Urinary bladder (tissue), 4 donors: ENCODE measurements around the gene RAB28. TPM values are rescaled to one million over a fixed set of nuclear protein-coding genes. Genes with fewer than 3 reads are reported as not detected.

Source experiments
- DNase-seq: peaks from one replicate; pipeline ENCODE4 v3.0.0-alpha.2; 2015; ENCODE audit errors: extremely low spot score
- H3K27ac ChIP-seq: one replicate; pipeline ENCODE4 v1.5.1; 2013; ENCODE audit warnings: low read depth, mild to moderate bottlenecking, moderate library complexity
- H3K36me3 ChIP-seq: one replicate; pipeline ENCODE4 v1.6.1; 2013; ENCODE audit warnings: mild to moderate bottlenecking, moderate library complexity; ENCODE audit not compliant: insufficient read depth
- H3K4me1 ChIP-seq: one replicate; pipeline ENCODE4 v1.6.1; 2013; ENCODE audit warnings: mild to moderate bottlenecking, moderate library complexity; ENCODE audit not compliant: insufficient read depth
- H3K4me3 ChIP-seq: one replicate; pipeline ENCODE4 v1.5.1; 2013; ENCODE audit warnings: low read depth, low read length
- WGBS: extraction: QIAGEN DNeasy Blood & Tissue Kit; methylation state at CpG from one replicate; pipeline ENCODE4 v1.1.7; 2013; 5-methylcytosine and 5-hydroxymethylcytosine counted together
- polyA plus RNA-seq: library from polyadenylated mRNA; stranded (reverse); fragments of 200-250 nt; gene quantifications from one replicate; pipeline ENCODE4 v1.2.3, GENCODE V29; 2013
- total RNA-seq: library from RNA; depleted of rRNA; stranded (reverse); fragments of >200 nt; gene quantifications from one replicate; pipeline ENCODE4 v1.2.3, GENCODE V29; 2014
- donor health status: healthy with polysubstance abuse.
- donor health status: healthy.

RAB28 gene
- total and polyA plus RNA-seq, 2 donors, result 16.9 to 28.5 TPM

DNA sequence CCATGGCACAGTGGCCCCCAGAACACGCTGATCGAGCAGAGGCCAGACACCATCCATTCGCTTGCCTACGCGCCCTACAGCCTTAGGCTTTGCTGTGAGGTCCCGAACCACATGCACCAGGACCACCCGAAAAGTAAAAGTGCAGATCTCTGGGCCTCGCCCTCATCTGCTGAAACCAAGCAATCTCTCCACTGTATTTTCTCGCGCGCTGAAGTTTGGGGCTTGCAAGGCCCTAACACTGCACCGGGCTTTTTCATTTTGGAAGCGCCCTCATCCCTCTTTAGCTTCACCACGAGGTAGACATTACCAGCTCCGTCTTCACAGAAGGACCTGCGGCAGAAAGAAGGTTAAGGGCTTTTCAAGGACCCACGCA, 39.0 kb upstream of the RAB28 start:
- no peak for DNase-seq
- Histone ChIP-seq H3K27ac (no peak overlapping the region), H3K36me3 (no peaks in the 10 kb centered on the region), H3K4me3 (no peak overlapping the region), H3K4me1 (no peaks in the 10 kb centered on the region)
- 10% methylated on average over 17 of the region's 17 CpGs for WGBS

DNA sequence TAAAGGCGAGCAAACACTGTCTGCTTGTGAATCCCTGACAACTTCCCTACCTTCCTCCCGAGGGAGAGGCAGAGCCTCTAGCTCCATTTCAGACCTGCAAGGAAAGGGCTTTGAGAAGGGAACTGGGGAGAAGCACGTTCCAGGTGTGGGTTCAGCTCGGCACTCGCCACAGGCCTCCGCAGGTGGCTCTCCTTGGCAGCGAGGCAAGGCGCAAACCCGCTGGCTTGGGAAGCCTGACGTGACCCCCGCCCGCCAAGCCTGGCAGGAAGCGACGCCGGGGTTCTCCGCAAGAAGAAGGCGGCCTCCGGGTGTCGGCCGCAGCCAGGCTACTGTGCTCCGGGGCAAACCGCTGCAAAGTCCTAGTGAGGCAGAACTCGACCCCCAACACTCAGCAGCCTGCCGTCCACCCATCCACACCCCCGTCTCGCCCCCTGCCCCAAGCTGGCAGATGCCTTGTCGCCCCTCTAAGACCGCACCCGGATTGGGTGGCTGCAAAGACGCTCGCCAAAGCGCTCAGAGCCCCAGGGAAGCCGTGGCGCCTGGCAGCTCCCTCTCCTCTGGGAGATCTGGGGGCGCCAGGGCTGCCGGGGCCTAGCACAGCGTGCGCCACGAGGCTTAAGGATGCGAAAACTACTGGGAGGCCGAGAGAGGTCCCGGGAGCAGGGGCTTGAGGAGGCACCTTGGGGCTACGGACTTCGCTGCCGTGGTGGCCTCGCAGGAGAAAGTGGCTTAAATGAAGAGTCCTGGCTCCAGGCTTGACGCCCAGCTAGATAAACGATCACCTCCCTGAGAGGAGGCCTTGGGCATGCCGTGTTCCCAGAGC, 38.4 kb upstream of the RAB28 start:
- WGBS, result 7% methylated on average over 49 of the region's 49 CpGs
- Histone ChIP-seq H3K36me3 (no peaks in the 10 kb centered on the region), H3K4me1 (no peaks in the 10 kb centered on the region), H3K4me3 (no peak overlapping the region), H3K27ac (no peak overlapping the region)
- no peak for DNase-seq

DNA sequence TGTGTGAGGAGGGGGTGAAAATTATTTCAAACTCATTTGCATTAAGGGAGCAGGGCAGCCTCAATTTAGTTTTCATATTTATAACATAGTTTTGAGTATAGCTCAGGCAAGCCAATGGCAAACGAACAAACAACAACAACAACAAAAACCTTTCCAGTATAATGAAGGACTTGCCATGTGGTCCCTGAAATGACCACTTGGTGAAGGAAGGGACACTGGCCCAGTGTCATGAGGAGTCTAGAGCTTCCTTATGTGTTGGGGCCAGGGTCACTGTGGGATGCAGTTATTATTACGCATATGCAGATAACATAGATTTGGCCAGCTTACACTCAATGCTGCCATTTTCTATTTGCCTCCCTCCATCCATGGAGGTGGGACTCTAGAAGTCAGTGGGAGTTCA, 36.9 kb upstream of the RAB28 start:
- Histone ChIP-seq H3K27ac (no peak overlapping the region), H3K4me1 (no peaks in the 10 kb centered on the region), H3K4me3 (no peak overlapping the region), H3K36me3 (no peaks in the 10 kb centered on the region)
- no peak for DNase-seq
- 44% methylated on average over 2 of the region's 2 CpGs for WGBS

DNA sequence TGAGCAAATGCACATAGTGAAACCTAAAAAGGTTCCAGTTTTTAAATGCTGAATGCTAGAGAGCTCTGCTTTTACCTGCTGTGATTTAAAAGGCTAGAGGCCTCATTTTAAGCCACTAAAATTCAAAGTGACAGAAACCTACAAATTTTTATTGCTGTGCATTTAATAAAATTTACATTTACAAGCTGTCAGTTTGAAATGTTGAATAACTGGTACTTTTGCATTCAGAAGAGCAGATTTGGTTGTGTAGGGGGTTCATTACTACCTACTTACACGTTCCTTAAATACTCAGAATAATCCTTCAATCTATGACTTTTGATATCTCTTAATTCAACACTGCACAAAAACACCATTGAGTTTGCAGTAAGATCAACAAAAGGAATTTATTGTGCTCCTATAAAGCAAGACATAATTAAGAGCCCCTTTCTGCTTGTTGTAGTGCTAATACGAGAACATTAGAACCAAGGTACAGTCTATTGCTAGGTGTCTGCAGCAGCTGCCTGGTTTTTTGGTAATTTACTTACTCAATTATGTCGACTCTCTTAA, 32.2 kb upstream of the RAB28 start:
- no peaks in the 10 kb centered on the region for H3K36me3 ChIP-seq
- WGBS, result 39% methylated on average over 3 of the region's 3 CpGs
- H3K4me1 ChIP-seq, result no peaks in the 10 kb centered on the region
- H3K4me3 ChIP-seq, result no peak overlapping the region
- no peak for DNase-seq
- no peak overlapping the region for H3K27ac ChIP-seq

DNA sequence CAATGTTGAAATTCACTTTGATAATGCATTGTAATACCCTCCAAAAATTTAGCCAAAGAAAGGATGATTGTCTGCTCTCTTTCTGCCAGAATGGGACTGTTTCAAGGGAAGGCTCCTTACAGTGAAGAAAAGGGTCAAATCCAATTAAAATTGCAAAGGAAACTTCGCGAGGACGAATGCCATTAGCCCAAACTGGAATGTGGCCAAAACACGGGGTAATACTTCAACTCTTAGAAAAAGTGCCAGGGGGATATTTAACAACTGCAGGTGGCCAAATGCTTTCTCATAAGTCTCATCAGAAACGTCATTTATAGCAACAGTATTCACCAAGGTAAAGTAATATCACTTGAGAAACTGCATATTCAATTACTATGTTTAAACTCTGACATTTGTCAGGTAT, 31.1 kb upstream of the RAB28 start:
- Histone ChIP-seq H3K36me3 (no peaks in the 10 kb centered on the region), H3K27ac (no peak overlapping the region), H3K4me1 (no peaks in the 10 kb centered on the region), H3K4me3 (no peak overlapping the region)
- 11% methylated on average over 5 of the region's 5 CpGs for WGBS
- DNase-seq, result no peak

DNA sequence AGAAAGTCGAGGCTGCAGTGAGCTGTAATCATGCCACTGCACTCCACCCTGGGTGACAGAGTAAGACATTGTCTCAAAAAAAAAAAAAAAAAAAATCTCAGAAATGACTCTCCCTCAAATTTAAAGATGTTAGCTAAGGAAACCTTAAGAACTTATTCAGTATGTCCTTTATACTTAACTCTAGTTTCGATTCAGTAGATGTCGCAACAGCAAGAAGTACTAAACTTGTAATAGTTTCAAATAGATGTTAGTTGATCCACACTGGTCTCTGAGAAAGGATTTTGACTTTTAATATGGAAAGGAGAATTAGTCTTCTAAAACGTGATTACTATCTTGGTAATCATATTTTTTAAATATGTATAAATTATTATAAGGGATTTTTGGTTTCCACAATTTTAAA, 30.6 kb upstream of the RAB28 start:
- WGBS, result 77% methylated on average over 4 of the region's 4 CpGs
- H3K4me3 ChIP-seq, result no peak overlapping the region
- DNase-seq, result no peak
- H3K27ac ChIP-seq, result no peak overlapping the region
- H3K36me3 ChIP-seq, result no peaks in the 10 kb centered on the region
- H3K4me1 ChIP-seq, result no peaks in the 10 kb centered on the region

DNA sequence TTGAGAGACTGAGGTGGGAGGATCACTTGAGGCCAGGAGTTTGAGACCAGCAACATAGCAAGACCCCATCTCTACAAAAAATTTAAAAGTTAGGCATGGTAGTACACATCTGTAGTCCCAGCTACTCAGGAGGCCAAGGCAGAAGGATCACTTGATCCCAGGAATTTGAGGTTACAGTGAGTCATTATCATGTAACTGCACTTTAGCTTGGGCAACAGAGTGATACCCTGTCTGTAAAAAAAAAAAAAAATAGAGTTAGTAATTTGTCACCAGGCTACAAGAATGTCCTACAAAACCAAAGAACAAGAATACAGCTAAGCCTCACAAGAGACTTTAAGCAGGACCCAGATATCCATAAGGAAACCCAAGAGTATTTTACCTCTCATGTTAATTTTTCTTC, 27.0 kb upstream of the RAB28 start:
- Histone ChIP-seq H3K36me3 (no peaks in the 10 kb centered on the region), H3K4me3 (no peak overlapping the region), H3K4me1 (no peaks in the 10 kb centered on the region), H3K27ac (no peak overlapping the region)
- no peak for DNase-seq

DNA sequence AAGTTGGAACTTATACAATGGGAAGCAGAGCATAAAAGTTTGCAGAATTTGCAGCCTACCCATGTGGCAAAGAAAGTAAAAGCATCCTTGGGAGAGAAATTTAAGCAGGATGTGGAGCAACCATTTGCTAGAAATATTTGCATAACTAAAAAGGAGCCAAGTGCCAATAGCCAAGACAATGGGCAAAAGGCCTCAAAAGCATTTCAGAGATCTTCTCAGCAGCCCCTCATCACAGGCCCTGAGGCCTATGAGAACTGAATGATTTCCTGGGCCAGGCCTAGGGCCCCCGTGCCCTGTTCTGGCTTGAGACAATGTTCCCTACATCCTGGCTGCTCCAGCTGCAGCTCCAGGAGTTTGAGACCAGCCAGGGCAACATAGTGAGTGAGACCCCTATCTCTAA, 25.3 kb upstream of the RAB28 start:
- no peak for DNase-seq
- H3K4me3 ChIP-seq, result no peak overlapping the region
- H3K27ac ChIP-seq, result no peak overlapping the region
- H3K36me3 ChIP-seq, result no peaks in the 10 kb centered on the region
- no peaks in the 10 kb centered on the region for H3K4me1 ChIP-seq
- 74% methylated on average over 1 of the region's 1 CpG for WGBS

DNA sequence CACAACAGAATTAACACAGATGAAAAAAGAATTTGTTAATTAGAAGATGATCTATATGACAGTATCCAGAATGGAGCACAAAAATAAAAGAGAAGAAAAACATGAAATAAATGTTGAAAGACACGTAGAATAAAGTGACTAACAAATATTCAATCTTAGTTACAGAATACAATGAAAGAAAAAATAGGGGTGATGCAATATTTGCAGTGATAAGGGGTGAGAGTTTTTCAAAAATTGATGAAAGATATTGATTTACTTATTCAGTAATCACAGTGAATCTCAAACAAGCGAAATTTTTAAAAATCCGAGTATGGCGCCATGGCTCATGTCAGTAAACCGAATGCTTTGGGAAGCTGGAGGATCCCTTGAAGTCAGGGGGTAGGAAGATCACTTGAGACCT, 20.2 kb upstream of the RAB28 start:
- no peak overlapping the region for H3K27ac ChIP-seq
- DNase-seq, result no peak
- H3K4me3 ChIP-seq, result no peak overlapping the region
- H3K4me1 ChIP-seq, result no peaks in the 10 kb centered on the region
- 94% methylated on average over 5 of the region's 5 CpGs for WGBS
- no peaks in the 10 kb centered on the region for H3K36me3 ChIP-seq

DNA sequence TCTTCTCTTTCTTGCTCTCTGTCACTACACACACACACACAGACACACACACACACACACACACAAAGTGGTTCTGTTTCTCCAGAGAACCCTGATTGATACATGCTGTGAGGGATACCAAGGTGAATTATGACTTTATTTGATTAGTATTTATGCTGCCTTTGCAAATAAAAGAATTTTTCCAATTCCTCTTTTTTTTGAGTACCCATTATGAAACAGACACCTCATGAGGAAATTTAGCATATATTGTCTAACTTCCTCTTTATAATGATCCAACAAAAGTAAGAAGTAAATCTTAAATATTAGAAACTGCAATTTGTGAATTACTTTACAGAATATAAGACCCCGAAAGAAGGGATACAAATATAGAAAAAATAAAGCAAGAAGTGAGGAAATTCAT, 14.3 kb upstream of the RAB28 start:
- Histone ChIP-seq H3K36me3 (no peaks in the 10 kb centered on the region), H3K4me3 (no peak overlapping the region), H3K27ac (no peak overlapping the region), H3K4me1 (no peaks in the 10 kb centered on the region)
- WGBS, result 89% methylated on average over 1 of the region's 1 CpG
- DNase-seq, result no peak

DNA sequence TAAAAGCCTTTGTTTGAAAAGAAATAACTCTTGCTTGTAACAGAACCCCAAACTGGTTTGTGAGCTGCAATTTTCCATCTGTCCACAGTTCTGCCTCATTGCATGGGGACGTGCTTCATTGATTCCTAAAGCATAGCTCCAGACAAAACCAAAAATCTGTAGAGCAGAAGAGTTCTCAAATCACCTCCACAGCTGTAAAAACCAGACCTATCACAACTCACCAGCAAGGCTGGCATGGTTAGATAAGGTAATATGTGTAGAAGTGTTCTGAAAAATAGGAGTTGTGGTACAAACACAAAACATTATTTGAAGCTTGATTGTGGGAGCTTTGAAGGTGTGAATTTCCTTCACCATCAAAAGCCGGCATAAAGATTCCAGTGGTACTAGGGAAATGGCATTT, 12.5 kb upstream of the RAB28 start:
- no peak overlapping the region for H3K27ac ChIP-seq
- H3K36me3 ChIP-seq, result no peaks in the 10 kb centered on the region
- no peak overlapping the region for H3K4me3 ChIP-seq
- no peaks in the 10 kb centered on the region for H3K4me1 ChIP-seq
- DNase-seq, result no peak
- WGBS, result 32% methylated on average over 2 of the region's 2 CpGs

DNA sequence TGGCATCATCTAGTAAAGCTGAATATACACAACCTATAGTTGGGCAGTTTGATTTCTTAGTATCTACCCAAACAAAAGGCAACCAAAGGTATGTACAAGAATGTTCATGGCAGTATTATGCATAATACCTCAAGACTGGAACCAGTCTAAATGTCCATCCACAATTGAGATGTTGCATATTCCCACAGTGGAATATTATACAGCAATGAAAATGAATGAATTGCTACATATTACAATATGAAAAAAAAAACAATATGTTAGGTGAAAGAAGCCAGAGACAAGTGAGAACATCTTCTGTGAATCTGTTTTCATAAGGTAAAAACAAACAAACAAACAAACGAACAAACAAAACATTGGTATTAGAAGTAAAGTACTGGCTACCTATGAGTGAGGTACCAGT, 11.6 kb upstream of the RAB28 start:
- Histone ChIP-seq H3K4me1 (no peaks in the 10 kb centered on the region), H3K4me3 (no peak overlapping the region), H3K27ac (no peak overlapping the region), H3K36me3 (no peaks in the 10 kb centered on the region)
- DNase-seq, result no peak
- 94% methylated on average over 1 of the region's 1 CpG for WGBS

DNA sequence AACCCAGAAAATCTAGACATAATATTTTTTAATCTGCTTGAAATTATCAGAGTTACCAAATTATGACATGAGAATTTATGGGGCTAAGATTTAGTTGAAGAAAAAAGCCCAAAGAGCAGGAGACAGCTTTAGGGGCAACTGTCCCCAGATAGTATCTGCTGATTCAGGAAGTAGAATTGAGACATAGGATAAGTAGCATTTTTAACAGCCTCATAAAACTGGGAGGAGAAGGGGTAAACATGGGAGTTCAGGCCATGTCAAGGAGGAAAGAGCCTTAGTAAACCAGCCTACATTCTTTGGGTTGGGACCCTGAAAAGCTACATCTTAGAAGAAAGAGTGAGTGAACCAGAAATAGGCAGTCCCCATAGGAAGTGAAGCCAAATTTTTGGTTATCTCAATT, 9.7 kb upstream of the RAB28 start:
- Histone ChIP-seq H3K4me1 (no peaks in the 10 kb centered on the region), H3K27ac (no peak overlapping the region), H3K36me3 (no peaks in the 10 kb centered on the region), H3K4me3 (no peak overlapping the region)
- no peak for DNase-seq

DNA sequence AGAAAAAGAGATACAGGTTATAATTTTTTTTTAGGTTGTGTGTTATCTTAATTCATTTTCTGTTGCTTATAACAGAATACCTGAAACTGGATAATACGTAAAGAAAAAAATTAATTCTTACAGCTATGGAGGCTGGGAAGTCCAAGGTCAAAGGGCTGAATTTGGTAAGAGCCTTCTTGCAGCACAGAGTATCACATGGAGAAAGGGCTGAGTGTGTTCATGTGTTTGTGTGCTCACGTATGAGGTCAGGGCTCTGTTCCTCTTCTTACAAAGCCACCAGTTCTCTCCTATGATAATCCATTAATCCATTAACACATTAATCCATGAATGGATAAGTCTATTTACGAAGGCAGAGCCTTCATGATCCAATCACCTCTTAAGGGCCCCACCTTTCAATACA, 8.6 kb upstream of the RAB28 start:
- 79% methylated on average over 3 of the region's 3 CpGs for WGBS
- Histone ChIP-seq H3K4me1 (no peaks in the 10 kb centered on the region), H3K4me3 (no peak overlapping the region), H3K27ac (no peak overlapping the region), H3K36me3 (no peaks in the 10 kb centered on the region)
- DNase-seq, result no peak
